IPS-20b (cell line): Measurements from ENCODE around the gene NIPA2.

Source experiments
- H3K27ac ChIP-seq: one replicate; pipeline ENCODE4 v1.5.1; 2013; ENCODE audit warnings: low read length
- H3K27me3 ChIP-seq: 2 replicates; pipeline ENCODE4 v1.6.1; 2013; ENCODE audit warnings: mild to moderate bottlenecking, low read length, inconsistent platforms; ENCODE audit not compliant: insufficient read depth
- H3K36me3 ChIP-seq: 2 replicates; pipeline ENCODE4 v1.6.1; 2013; ENCODE audit warnings: low read depth, mild to moderate bottlenecking, inconsistent platforms, low read length, moderate library complexity; ENCODE audit not compliant: insufficient read depth
- H3K4me1 ChIP-seq: 2 replicates; pipeline ENCODE4 v1.6.1; 2013; ENCODE audit warnings: mild to moderate bottlenecking, control low read depth, inconsistent platforms, low read length, moderate library complexity; ENCODE audit not compliant: insufficient read depth
- H3K4me3 ChIP-seq: 2 replicates; pipeline ENCODE4 v1.5.1; 2013; ENCODE audit warnings: mild to moderate bottlenecking, low read length, inconsistent platforms
- H3K9ac ChIP-seq: 2 replicates; pipeline ENCODE4 v1.6.1; 2013; ENCODE audit warnings: low read depth, mild to moderate bottlenecking, inconsistent platforms, low read length, moderate library complexity
- H3K9me3 ChIP-seq: 2 replicates; pipeline ENCODE4 v1.6.1; 2013; ENCODE audit warnings: mild to moderate bottlenecking, low read depth, low read length, inconsistent platforms; ENCODE audit not compliant: insufficient read depth

The NIPA2 gene

GRCh38 chr15:22891426-22892210 is 53.2 kb downstream of the NIPA2 start:
- Histone ChIP-seq H3K27me3 (no peaks in the 10 kb centered on the region), H3K36me3 (peaks cover 29% of the 10 kb centered on the region), H3K9ac (no peak overlapping the region), H3K4me1 (no peaks in the 10 kb centered on the region), H3K4me3 (no peak overlapping the region), H3K9me3 (no peaks in the 10 kb centered on the region), H3K27ac (no peak overlapping the region)

GRCh38 chr15:22892333-22892732 is 53.9 kb downstream of the NIPA2 start:
- Histone ChIP-seq H3K36me3 (peaks cover 25% of the 10 kb centered on the region), H3K9me3 (no peaks in the 10 kb centered on the region), H3K27ac (no peak overlapping the region), H3K4me1 (no peaks in the 10 kb centered on the region), H3K27me3 (no peaks in the 10 kb centered on the region), H3K9ac (no peak overlapping the region), H3K4me3 (no peak overlapping the region)

GRCh38 chr15:22893081-22893480 is 54.6 kb downstream of the NIPA2 start:
- Histone ChIP-seq H3K27me3 (no peaks in the 10 kb centered on the region), H3K9me3 (no peaks in the 10 kb centered on the region), H3K27ac (no peak overlapping the region), H3K36me3 (peaks cover 29% of the 10 kb centered on the region), H3K4me1 (no peaks in the 10 kb centered on the region), H3K4me3 (no peak overlapping the region), H3K9ac (no peak overlapping the region)

DNA sequence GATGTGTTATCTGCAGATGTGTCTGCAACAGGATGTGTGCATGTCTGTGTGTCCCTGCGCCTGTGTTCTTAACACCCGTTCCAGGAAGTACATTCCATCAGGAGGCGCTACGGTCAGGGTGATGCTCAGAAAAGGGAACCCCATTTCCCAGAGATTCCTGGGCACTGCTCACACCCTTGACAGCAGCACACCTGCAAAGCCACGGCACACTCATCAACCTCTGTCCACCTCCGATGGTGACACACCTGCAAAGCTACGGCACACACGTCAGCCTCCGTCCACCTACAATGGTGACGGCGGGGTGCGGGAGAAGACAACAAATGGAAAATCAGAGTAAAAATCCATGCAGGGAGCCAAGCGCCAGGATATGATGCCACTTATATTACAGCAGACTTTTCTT is 55.4 kb downstream of the NIPA2 start:
- H3K9ac ChIP-seq: no peak overlapping the region
- no peak overlapping the region for H3K4me3 ChIP-seq
- no peaks in the 10 kb centered on the region for H3K4me1 ChIP-seq
- peaks cover 29% of the 10 kb centered on the region for H3K36me3 ChIP-seq
- no peaks in the 10 kb centered on the region for H3K9me3 ChIP-seq
- H3K27me3 ChIP-seq: no peaks in the 10 kb centered on the region
- H3K27ac ChIP-seq: no peak overlapping the region

DNA sequence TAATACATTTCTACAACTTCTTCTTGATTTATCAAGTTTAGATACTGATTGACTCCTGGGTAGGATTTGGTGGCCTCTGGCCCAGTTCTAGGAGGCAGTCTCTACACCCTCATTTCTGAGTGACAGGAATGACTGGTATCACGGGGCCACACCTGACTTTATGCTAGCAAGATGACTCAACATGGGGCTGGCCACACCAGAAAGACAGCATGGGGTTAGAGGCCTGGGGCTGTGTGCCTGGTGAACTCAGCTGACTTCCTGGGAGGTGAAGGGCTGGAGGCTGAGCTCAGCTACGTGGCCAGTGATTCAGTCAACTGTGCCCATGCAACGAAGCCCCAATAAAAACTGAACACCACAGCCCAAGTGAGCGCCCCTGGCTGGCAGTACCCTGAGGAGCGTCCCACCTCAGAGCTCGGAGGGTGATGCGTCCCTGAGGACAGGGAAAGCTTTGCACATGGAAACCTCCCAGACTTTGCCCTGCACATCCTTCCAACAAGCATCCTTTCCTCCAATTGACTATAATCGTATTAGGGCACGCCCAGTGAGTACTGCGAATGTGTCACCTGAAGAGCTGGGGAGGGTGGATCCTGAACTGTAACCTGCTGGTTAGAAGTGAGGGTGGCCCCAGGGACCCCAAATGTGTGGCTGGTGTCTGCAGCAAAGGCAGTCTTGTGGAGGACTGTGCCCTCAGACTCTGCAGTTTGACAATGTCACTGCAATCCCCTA is 57.2 kb downstream of the NIPA2 start:
- Histone ChIP-seq H3K36me3 (peaks cover 32% of the 10 kb centered on the region), H3K4me1 (no peaks in the 10 kb centered on the region), H3K4me3 (no peak overlapping the region), H3K9ac (no peak overlapping the region), H3K9me3 (no peaks in the 10 kb centered on the region), H3K27me3 (no peaks in the 10 kb centered on the region), H3K27ac (no peak overlapping the region)

GRCh38 chr15:22902046-22902445 is 63.6 kb downstream of the NIPA2 start:
- Histone ChIP-seq H3K27me3 (no peaks in the 10 kb centered on the region), H3K9ac (no peak overlapping the region), H3K9me3 (no peaks in the 10 kb centered on the region), H3K4me3 (no peak overlapping the region), H3K27ac (no peak overlapping the region), H3K36me3 (peaks cover 21% of the 10 kb centered on the region; the same call in 1 of the 2 replicates), H3K4me1 (no peaks in the 10 kb centered on the region)

DNA sequence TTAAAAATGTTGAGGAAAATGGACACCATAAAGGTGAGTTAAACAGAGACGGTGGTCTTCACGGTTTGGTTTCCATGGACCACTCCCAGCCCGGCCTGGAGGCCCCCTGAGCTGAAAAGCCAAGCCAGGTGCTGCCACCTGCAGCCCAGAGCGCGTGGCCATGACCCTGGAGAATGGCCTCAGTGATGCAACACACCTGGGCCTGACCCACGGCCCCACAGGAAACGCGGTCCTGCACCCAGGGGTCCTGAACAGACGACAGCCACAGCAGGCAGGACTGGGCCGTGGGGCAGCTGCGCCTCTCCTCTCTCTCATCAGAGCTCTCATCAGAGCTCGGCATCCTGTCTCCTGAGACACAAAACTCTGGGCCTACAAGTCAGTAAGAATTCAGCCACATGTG is 64.1 kb downstream of the NIPA2 start:
- no peak overlapping the region for H3K27ac ChIP-seq
- no peaks in the 10 kb centered on the region for H3K27me3 ChIP-seq
- no peaks in the 10 kb centered on the region for H3K9me3 ChIP-seq
- no peak overlapping the region for H3K4me3 ChIP-seq
- H3K36me3 ChIP-seq: peaks cover 26% of the 10 kb centered on the region; the same call in 1 of the 2 replicates
- no peaks in the 10 kb centered on the region for H3K4me1 ChIP-seq
- no peak overlapping the region for H3K9ac ChIP-seq

GRCh38 chr15:22902981-22903380 is 64.5 kb downstream of the NIPA2 start:
- Histone ChIP-seq H3K27me3 (no peaks in the 10 kb centered on the region), H3K36me3 (peaks cover 27% of the 10 kb centered on the region; the same call in 1 of the 2 replicates), H3K9me3 (no peaks in the 10 kb centered on the region), H3K4me3 (no peak overlapping the region), H3K9ac (no peak overlapping the region), H3K27ac (no peak overlapping the region), H3K4me1 (no peaks in the 10 kb centered on the region)

DNA sequence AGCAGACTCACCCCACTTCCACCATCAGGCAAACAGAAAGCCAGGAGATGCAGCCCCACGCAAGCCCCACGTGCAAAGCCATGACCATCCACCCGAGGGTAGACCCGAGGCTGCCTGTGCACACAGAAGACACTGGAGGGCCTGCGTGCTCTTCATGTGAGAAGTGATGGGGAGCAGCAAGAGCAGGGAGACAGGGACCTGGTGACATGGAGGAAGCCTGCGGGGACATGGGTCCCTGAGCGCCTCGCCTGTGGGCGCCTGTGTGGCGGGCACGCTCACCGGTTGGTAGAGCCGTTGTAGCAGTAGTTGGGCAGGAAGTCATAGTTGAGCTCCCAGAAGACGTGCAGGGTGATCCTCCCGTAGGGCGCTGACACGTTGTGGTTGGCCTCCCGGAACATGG is 65.0 kb downstream of the NIPA2 start:
- H3K9ac ChIP-seq: no peak overlapping the region
- H3K36me3 ChIP-seq: peaks cover 29% of the 10 kb centered on the region; the same call in 1 of the 2 replicates
- no peaks in the 10 kb centered on the region for H3K4me1 ChIP-seq
- no peak overlapping the region for H3K4me3 ChIP-seq
- H3K27ac ChIP-seq: no peak overlapping the region
- H3K9me3 ChIP-seq: no peaks in the 10 kb centered on the region
- no peaks in the 10 kb centered on the region for H3K27me3 ChIP-seq

- no peak overlapping the region for H3K9ac ChIP-seq
Observed at GRCh38 chr15:22903961-22904534, 65.6 kb downstream of the NIPA2 start.

GRCh38 chr15:22904736-22905135 is 66.3 kb downstream of the NIPA2 start:
- no peak overlapping the region for H3K27ac ChIP-seq
- H3K9me3 ChIP-seq: no peaks in the 10 kb centered on the region
- no peaks in the 10 kb centered on the region for H3K27me3 ChIP-seq
- H3K4me1 ChIP-seq: no peaks in the 10 kb centered on the region
- H3K9ac ChIP-seq: no peak overlapping the region
- peaks cover 41% of the 10 kb centered on the region for H3K36me3 ChIP-seq
- H3K4me3 ChIP-seq: no peak overlapping the region

More at GRCh38 chr15:22903961-22904534, 65.6 kb downstream of the NIPA2 start:
- H3K4me3 ChIP-seq: no peak overlapping the region
- no peaks in the 10 kb centered on the region for H3K4me1 ChIP-seq
- H3K36me3 ChIP-seq: peaks cover 34% of the 10 kb centered on the region
- H3K27me3 ChIP-seq: no peaks in the 10 kb centered on the region
- no peak overlapping the region for H3K27ac ChIP-seq
- H3K9me3 ChIP-seq: no peaks in the 10 kb centered on the region
